OCI-LY3 (cell line): ENCODE data around the gene CDHR2.

Experiments
- EZH2phosphoT487 ChIP-seq: fragments of 200-600 bp; shearing (Covaris generic); IDR thresholded peaks from 2 replicates; pipeline ENCODE4 v1.6.1; 2018; ENCODE audit warnings: antibody characterized with exemption, mixed run types, low read depth
- TF ChIP-seq, protein P1 (sequence below): fragments of 200-600, 300-600 bp; sonication (generic); IDR thresholded peaks from 2 replicates; pipeline ENCODE4 v1.5.1; 2014; ENCODE audit warnings: antibody characterized with exemption, low read length, low read depth

DNA sequence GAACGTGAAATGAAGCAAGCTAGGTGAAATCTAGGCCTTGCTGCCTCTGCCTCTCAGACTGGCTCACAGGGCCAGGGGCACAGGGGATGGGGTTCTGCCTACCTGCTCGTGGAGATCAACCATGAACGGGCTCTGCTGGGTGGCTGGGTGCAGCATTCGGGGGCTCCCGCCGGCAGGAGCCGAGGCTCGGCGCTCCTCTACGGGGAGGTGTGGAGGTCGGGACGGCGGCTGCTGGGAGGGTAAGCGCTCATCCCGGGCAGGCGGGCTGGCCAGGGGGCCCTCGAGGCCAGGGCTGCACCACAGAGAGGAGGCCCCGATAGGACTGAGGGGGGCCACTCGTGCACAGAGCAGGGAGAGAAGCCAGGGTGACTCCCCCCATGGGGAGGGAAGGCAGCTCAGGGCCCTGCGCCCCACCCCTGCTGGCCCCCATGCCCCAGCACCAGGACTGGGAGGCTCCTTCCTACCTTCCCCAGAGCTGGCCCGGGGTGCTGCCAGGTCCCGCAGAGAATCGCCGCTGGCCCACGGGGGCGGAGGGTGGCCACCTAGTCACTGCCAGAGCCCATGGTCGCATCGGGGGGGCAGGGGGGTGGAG, 17.1 kb upstream of the CDHR2 start:
- TF ChIP-seq, protein P1, sequence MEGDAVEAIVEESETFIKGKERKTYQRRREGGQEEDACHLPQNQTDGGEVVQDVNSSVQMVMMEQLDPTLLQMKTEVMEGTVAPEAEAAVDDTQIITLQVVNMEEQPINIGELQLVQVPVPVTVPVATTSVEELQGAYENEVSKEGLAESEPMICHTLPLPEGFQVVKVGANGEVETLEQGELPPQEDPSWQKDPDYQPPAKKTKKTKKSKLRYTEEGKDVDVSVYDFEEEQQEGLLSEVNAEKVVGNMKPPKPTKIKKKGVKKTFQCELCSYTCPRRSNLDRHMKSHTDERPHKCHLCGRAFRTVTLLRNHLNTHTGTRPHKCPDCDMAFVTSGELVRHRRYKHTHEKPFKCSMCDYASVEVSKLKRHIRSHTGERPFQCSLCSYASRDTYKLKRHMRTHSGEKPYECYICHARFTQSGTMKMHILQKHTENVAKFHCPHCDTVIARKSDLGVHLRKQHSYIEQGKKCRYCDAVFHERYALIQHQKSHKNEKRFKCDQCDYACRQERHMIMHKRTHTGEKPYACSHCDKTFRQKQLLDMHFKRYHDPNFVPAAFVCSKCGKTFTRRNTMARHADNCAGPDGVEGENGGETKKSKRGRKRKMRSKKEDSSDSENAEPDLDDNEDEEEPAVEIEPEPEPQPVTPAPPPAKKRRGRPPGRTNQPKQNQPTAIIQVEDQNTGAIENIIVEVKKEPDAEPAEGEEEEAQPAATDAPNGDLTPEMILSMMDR = no peak
- TF ChIP-seq EZH2phosphoT487 = no peak
